ENCODE results near the gene TNFRSF9.
"Not testable (repeated sequence)": the region's sequence is repeated elsewhere in the genome, so short reads cannot be mapped to it uniquely, and the experiment has no call there.

The TNFRSF9 gene

GRCh38 chr1:7917971-7918370 is 22.7 kb downstream of the TNFRSF9 start:
- H2AFZ ChIP-seq (ENCODE audit: low read length, unreplicated experiment); H3K27me3 ChIP-seq (ENCODE audit: insufficient read depth, low read length); H3K27ac ChIP-seq (ENCODE audit: low read depth, low read length); H3K4me3 ChIP-seq (ENCODE audit: low read depth, low read length); H3K79me2 ChIP-seq (ENCODE audit: control insufficient read depth, insufficient read depth, low read length, unreplicated experiment); H3K36me3 ChIP-seq (ENCODE audit: insufficient read depth, low read length): not testable (repeated sequence)
- H3K4me1 ChIP-seq (ENCODE audit: control insufficient read depth, insufficient read depth, low read length, unreplicated experiment), result peaks cover 18% of the 10 kb centered on the region

GRCh38 chr1:7916501-7916830 is 24.2 kb downstream of the TNFRSF9 start:
- no peaks in the 10 kb centered on the region for H3K27me3 ChIP-seq (ENCODE audit: insufficient read depth, low read length)
- no peak overlapping the region for H3K27ac ChIP-seq (ENCODE audit: low read depth, low read length)
- H3K4me1 ChIP-seq (ENCODE audit: control insufficient read depth, insufficient read depth, low read length, unreplicated experiment), result peaks cover 9% of the 10 kb centered on the region
- H3K79me2 ChIP-seq (ENCODE audit: control insufficient read depth, insufficient read depth, low read length, unreplicated experiment), result no peaks in the 10 kb centered on the region
- H3K4me3 ChIP-seq (ENCODE audit: low read depth, low read length), result no peak overlapping the region
- H3K36me3 ChIP-seq (ENCODE audit: insufficient read depth, low read length), result no peaks in the 10 kb centered on the region
- no peak overlapping the region for H2AFZ ChIP-seq (ENCODE audit: low read length, unreplicated experiment)

- no peaks in the 10 kb centered on the region for H3K27me3 ChIP-seq (ENCODE audit: insufficient read depth, low read length)
Measured at GRCh38 chr1:7915826-7916500, 24.7 kb downstream of the TNFRSF9 start.

GRCh38 chr1:7912743-7913557 is 27.7 kb downstream of the TNFRSF9 start:
- Histone ChIP-seq H3K4me1 (ENCODE audit: control insufficient read depth, insufficient read depth, low read length, unreplicated experiment) (no peaks in the 10 kb centered on the region), H3K79me2 (ENCODE audit: control insufficient read depth, insufficient read depth, low read length, unreplicated experiment) (no peaks in the 10 kb centered on the region), H2AFZ (ENCODE audit: low read length, unreplicated experiment) (no peak overlapping the region), H3K27me3 (ENCODE audit: insufficient read depth, low read length) (no peaks in the 10 kb centered on the region), H3K27ac (ENCODE audit: low read depth, low read length) (no peak overlapping the region), H3K36me3 (ENCODE audit: insufficient read depth, low read length) (no peaks in the 10 kb centered on the region), H3K4me3 (ENCODE audit: low read depth, low read length) (no peak overlapping the region)

More at GRCh38 chr1:7915826-7916500, 24.7 kb downstream of the TNFRSF9 start:
- H3K4me1 ChIP-seq (ENCODE audit: control insufficient read depth, insufficient read depth, low read length, unreplicated experiment), result peaks cover 8% of the 10 kb centered on the region
- no peak overlapping the region for H3K27ac ChIP-seq (ENCODE audit: low read depth, low read length)
- H3K4me3 ChIP-seq (ENCODE audit: low read depth, low read length), result no peak overlapping the region
- H3K36me3 ChIP-seq (ENCODE audit: insufficient read depth, low read length), result no peaks in the 10 kb centered on the region
- no peaks in the 10 kb centered on the region for H3K79me2 ChIP-seq (ENCODE audit: control insufficient read depth, insufficient read depth, low read length, unreplicated experiment)
- no peak overlapping the region for H2AFZ ChIP-seq (ENCODE audit: low read length, unreplicated experiment)

GRCh38 chr1:7912145-7912544 is 28.5 kb downstream of the TNFRSF9 start:
- Histone ChIP-seq H2AFZ (ENCODE audit: low read length, unreplicated experiment) (no peak overlapping the region), H3K36me3 (ENCODE audit: insufficient read depth, low read length) (no peaks in the 10 kb centered on the region), H3K27me3 (ENCODE audit: insufficient read depth, low read length) (no peaks in the 10 kb centered on the region), H3K4me1 (ENCODE audit: control insufficient read depth, insufficient read depth, low read length, unreplicated experiment) (no peaks in the 10 kb centered on the region), H3K27ac (ENCODE audit: low read depth, low read length) (no peak overlapping the region), H3K79me2 (ENCODE audit: control insufficient read depth, insufficient read depth, low read length, unreplicated experiment) (no peaks in the 10 kb centered on the region), H3K4me3 (ENCODE audit: low read depth, low read length) (no peak overlapping the region)

GRCh38 chr1:7905262-7905661 is 35.4 kb downstream of the TNFRSF9 start:
- Histone ChIP-seq H3K36me3 (ENCODE audit: insufficient read depth, low read length) (no peaks in the 10 kb centered on the region), H3K27ac (ENCODE audit: low read depth, low read length) (no peak overlapping the region), H3K27me3 (ENCODE audit: insufficient read depth, low read length) (no peaks in the 10 kb centered on the region), H3K79me2 (ENCODE audit: control insufficient read depth, insufficient read depth, low read length, unreplicated experiment) (no peaks in the 10 kb centered on the region), H3K4me3 (ENCODE audit: low read depth, low read length) (no peak overlapping the region), H2AFZ (ENCODE audit: low read length, unreplicated experiment) (no peak overlapping the region), H3K4me1 (ENCODE audit: control insufficient read depth, insufficient read depth, low read length, unreplicated experiment) (no peaks in the 10 kb centered on the region)

- Histone ChIP-seq H3K79me2 (ENCODE audit: control insufficient read depth, insufficient read depth, low read length, unreplicated experiment) (no peaks in the 10 kb centered on the region), H2AFZ (ENCODE audit: low read length, unreplicated experiment) (peak overlapping the region; percentile 77)
Measured at GRCh38 chr1:7902478-7903085, 38.1 kb downstream of the TNFRSF9 start.

GRCh38 chr1:7899741-7900140 is 40.9 kb downstream of the TNFRSF9 start:
- Histone ChIP-seq H3K27ac (ENCODE audit: low read depth, low read length) (no peak overlapping the region), H3K79me2 (ENCODE audit: control insufficient read depth, insufficient read depth, low read length, unreplicated experiment) (no peaks in the 10 kb centered on the region), H3K4me3 (ENCODE audit: low read depth, low read length) (no peak overlapping the region), H3K4me1 (ENCODE audit: control insufficient read depth, insufficient read depth, low read length, unreplicated experiment) (peaks cover 3% of the 10 kb centered on the region), H2AFZ (ENCODE audit: low read length, unreplicated experiment) (no peak overlapping the region), H3K27me3 (ENCODE audit: insufficient read depth, low read length) (no peaks in the 10 kb centered on the region), H3K36me3 (ENCODE audit: insufficient read depth, low read length) (no peaks in the 10 kb centered on the region)

More at GRCh38 chr1:7902478-7903085, 38.1 kb downstream of the TNFRSF9 start:
- Histone ChIP-seq H3K36me3 (ENCODE audit: insufficient read depth, low read length) (no peaks in the 10 kb centered on the region), H3K27me3 (ENCODE audit: insufficient read depth, low read length) (no peaks in the 10 kb centered on the region), H3K27ac (ENCODE audit: low read depth, low read length) (no peak overlapping the region), H3K4me3 (ENCODE audit: low read depth, low read length) (no peak overlapping the region), H3K4me1 (ENCODE audit: control insufficient read depth, insufficient read depth, low read length, unreplicated experiment) (no peaks in the 10 kb centered on the region)

GRCh38 chr1:7898962-7899361 is 41.7 kb downstream of the TNFRSF9 start:
- no peak overlapping the region for H2AFZ ChIP-seq (ENCODE audit: low read length, unreplicated experiment)
- no peaks in the 10 kb centered on the region for H3K36me3 ChIP-seq (ENCODE audit: insufficient read depth, low read length)
- H3K79me2 ChIP-seq (ENCODE audit: control insufficient read depth, insufficient read depth, low read length, unreplicated experiment), result no peaks in the 10 kb centered on the region
- peaks cover 10% of the 10 kb centered on the region for H3K4me1 ChIP-seq (ENCODE audit: control insufficient read depth, insufficient read depth, low read length, unreplicated experiment)
- no peak overlapping the region for H3K4me3 ChIP-seq (ENCODE audit: low read depth, low read length)
- no peak overlapping the region for H3K27ac ChIP-seq (ENCODE audit: low read depth, low read length)
- H3K27me3 ChIP-seq (ENCODE audit: insufficient read depth, low read length), result no peaks in the 10 kb centered on the region

GRCh38 chr1:7896994-7897393 is 43.6 kb downstream of the TNFRSF9 start:
- no peaks in the 10 kb centered on the region for H3K27me3 ChIP-seq (ENCODE audit: insufficient read depth, low read length)
- no peaks in the 10 kb centered on the region for H3K79me2 ChIP-seq (ENCODE audit: control insufficient read depth, insufficient read depth, low read length, unreplicated experiment)
- H3K4me1 ChIP-seq (ENCODE audit: control insufficient read depth, insufficient read depth, low read length, unreplicated experiment), result peaks cover 15% of the 10 kb centered on the region
- H3K27ac ChIP-seq (ENCODE audit: low read depth, low read length), result no peak overlapping the region
- no peak overlapping the region for H2AFZ ChIP-seq (ENCODE audit: low read length, unreplicated experiment)
- H3K4me3 ChIP-seq (ENCODE audit: low read depth, low read length), result no peak overlapping the region
- no peaks in the 10 kb centered on the region for H3K36me3 ChIP-seq (ENCODE audit: insufficient read depth, low read length)
